Right lobe of liver (tissue), 6 donors: ENCODE data around the gene SLC10A7. TPM values are rescaled to one million over a fixed set of nuclear protein-coding genes. Genes with fewer than 3 reads are reported as not detected.

Experiments
- ATAC-seq, 4 donors: fragments of 200-7000 bp; cut with Tn5 transposase; one replicate each; pipeline ENCODE4 v1.9.1; 2020; ENCODE audit warnings: mild to moderate bottlenecking in 4 of 4, moderate library complexity in 4 of 4
- DNase-seq, 3 donors: peaks; one replicate each; pipeline ENCODE4 v3.0.0-alpha.2; 2020
- H3K27ac ChIP-seq, 3 donors: fragments of 200-600 bp; one replicate each; pipeline ENCODE4 v1.8.0; 2022
- H3K27me3 ChIP-seq, 2 donors: fragments of 200-600 bp; one replicate each; pipeline ENCODE4 v1.8.0; 2022
- H3K36me3 ChIP-seq, 4 donors: fragments of 200-600 bp; sonication (generic) in 1 of 4; one replicate each; pipeline versions ENCODE4 v1.5.1 to v1.8.0; 2017 to 2022; ENCODE audit warnings: control low read depth in 1 of 4
- H3K4me1 ChIP-seq, 4 donors: fragments of 200-600 bp; sonication (generic) in 1 of 4; one replicate each; pipeline versions ENCODE4 v1.5.1 to v1.8.0; 2017 to 2022; ENCODE audit warnings: control low read depth in 1 of 4
- H3K4me3 ChIP-seq, 3 donors: fragments of 200-600 bp; one replicate each; pipeline ENCODE4 v1.8.0; 2022
- H3K9me3 ChIP-seq, 4 donors: fragments of 200-600 bp; sonication (generic) in 1 of 4; one replicate each; pipeline versions ENCODE4 v1.5.1 to v1.8.0; 2017 to 2022; ENCODE audit warnings: control low read depth in 1 of 4
- CTCF ChIP-seq, 4 donors: fragments of 200-600 bp in 3 of 4; fragments of 450-650 bp in 1 of 4; IDR thresholded peaks; one replicate each; pipeline versions ENCODE4 v1.5.1 to v1.8.0; 2016 to 2022; ENCODE audit warnings: antibody characterized with exemption in 4 of 4, mild to moderate bottlenecking in 2 of 4
- POLR2A ChIP-seq: fragments of 450-650 bp; IDR thresholded peaks from one replicate; pipeline ENCODE4 v1.6.1; 2017; ENCODE audit warnings: antibody characterized with exemption, mild to moderate bottlenecking
- WGBS: methylation state at CpG from one replicate; pipeline ENCODE4 v1.1.6; 2018; ENCODE audit warnings: low coverage, low lambda C conversion rate; ENCODE audit not compliant: insufficient coverage; ENCODE audit errors: missing lambda C conversion rate; 5-methylcytosine and 5-hydroxymethylcytosine counted together
- intact Hi-C, 2 donors: fragments of 100-400 bp; cut with DNase I; formaldehyde crosslinking; loops; one replicate each; pipeline versions ENCODE4 v1.11.2 to v1.14.1; 2022
- total RNA-seq, 6 experiments: library from RNA; depleted of rRNA in 2 of 6; stranded (reverse); fragments of >200 nt in 2 of 6; fragmentation: NEBNext Ultra II Directional in 3 of 6; extraction: Animal tissue kit (Norgen Biotek cat#: 25700) in 3 of 6; gene quantifications; one replicate each; pipeline versions ENCODE4 v1.1.0 to v1.2.4, GENCODE V29; 2016 to 2023
- donor health status: DM: no; HTN: yes; CAD: no.
- donor health status: DM: no; HTN: no; CAD: no.
- donor health status: DM: no; HTN: no; CAD: no.
- donor health status: DM: no; HTN: yes; CAD: no.
- donor health status: DM: no; HTN: yes; CAD: no.

SLC10A7 gene
- total RNA-seq, 6 experiments from 2014 or later = 6.3 to 13.5 (median 9.5) TPM

DNA sequence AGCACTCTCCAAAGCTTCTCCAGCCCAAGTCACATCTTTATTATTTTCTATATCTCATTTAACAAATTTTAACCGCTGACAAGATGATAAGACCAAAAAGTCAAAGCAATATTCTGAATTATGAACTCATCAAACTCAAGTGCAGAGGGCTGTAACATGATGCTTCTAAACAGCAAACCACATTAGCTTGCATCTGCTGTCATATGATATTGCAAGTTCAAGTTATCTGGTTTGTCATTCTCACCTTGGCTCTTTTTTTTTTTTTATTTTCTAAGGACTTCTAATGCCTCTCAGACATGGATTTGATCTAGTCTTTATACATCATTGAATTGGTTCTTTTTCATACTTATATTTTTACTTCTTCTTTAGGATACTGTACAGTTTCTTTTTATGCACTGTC lies 93.4 kb downstream of the SLC10A7 start:
- no peak for DNase-seq
- TF ChIP-seq POLR2A (no peak), CTCF (IDR thresholded peaks at IDR 0.05) (no peak)
- 88% methylated on average over 1 of the region's 1 CpG for WGBS
- H3K4me3 ChIP-seq = no peak overlapping the region
- intact Hi-C loops = no loop called here
- no peaks in the 10 kb centered on the region for H3K4me1 ChIP-seq
- H3K27ac ChIP-seq = no peak overlapping the region
- H3K27me3 ChIP-seq = no peaks in the 10 kb centered on the region
- no peaks in the 10 kb centered on the region for H3K36me3 ChIP-seq
- no peaks in the 10 kb centered on the region for H3K9me3 ChIP-seq
- no peak for ATAC-seq

DNA sequence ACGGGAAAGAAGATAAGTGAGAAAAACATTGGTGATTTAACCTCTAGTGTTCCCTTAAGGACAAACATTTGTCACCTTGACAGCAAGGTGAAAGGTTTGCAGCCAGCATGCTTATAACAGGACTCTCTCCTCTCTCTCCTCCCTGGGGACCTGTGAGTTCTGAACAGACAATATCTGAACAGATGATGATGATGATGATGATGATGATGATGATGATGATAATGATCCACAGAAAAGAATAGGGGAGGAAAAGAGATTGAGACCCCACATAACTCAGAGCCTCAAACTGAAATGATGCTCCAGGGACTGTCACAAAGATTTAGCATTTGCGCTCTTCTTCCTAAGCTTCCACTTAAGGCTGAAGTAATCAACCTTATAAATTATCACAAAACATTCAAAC lies 103.9 kb downstream of the SLC10A7 start:
- intact Hi-C loops = no loop called here
- DNase-seq (no peak), ATAC-seq (no peak)
- no peaks in the 10 kb centered on the region for H3K36me3 ChIP-seq
- H3K9me3 ChIP-seq = no peaks in the 10 kb centered on the region
- H3K27me3 ChIP-seq = no peaks in the 10 kb centered on the region
- no peak overlapping the region for H3K27ac ChIP-seq
- TF ChIP-seq CTCF (IDR thresholded peaks at IDR 0.05) (no peak), POLR2A (no peak)
- no peak overlapping the region for H3K4me3 ChIP-seq
- WGBS = 68% methylated on average over 2 of the region's 2 CpGs
- peaks cover 0 to 7% (median 3%) of the 10 kb centered on the region in 4 donors for H3K4me1 ChIP-seq

- TF ChIP-seq POLR2A = no peak
- no peak for TF ChIP-seq CTCF (IDR thresholded peaks at IDR 0.05)
- no peaks in the 10 kb centered on the region for H3K36me3 ChIP-seq
- H3K9me3 ChIP-seq = no peaks in the 10 kb centered on the region
- intact Hi-C loops = no loop called here
- H3K4me3 ChIP-seq = no peak overlapping the region
- peak; percentile 17 to 75 (median 66) for ATAC-seq
- no peak overlapping the region for H3K27ac ChIP-seq
- peaks cover 0 to 7% (median 3%) of the 10 kb centered on the region in 4 donors for H3K4me1 ChIP-seq
- no peaks in the 10 kb centered on the region for H3K27me3 ChIP-seq
- WGBS = 36% methylated on average over 1 of the region's 1 CpG
- DNase-seq = no peak
These were observed 105.9 kb downstream of the SLC10A7 start for GRCh38 chr4:146415829-146416228.

DNA sequence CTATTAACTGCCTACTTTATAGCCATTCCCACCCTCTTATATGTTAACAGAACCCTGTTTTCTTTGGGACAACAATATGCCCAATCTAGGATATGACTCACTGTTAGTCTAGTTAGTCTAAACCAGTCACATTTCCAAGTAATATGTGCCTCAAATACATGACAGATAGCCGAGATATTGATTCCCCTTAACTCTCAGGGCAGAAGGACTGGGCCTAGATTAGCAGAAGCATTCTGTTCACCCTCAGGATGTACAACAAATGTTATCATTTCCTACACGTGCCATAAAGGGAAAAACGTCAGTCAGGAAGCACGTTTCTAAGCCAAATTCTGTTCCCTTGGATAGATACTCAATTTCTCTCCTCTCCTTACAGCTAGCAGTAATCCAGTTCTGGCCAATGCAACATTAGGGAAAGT lies 114.1 kb downstream of the SLC10A7 start:
- no peaks in the 10 kb centered on the region for H3K36me3 ChIP-seq
- intact Hi-C loops = no loop called here
- no peaks in the 10 kb centered on the region for H3K27me3 ChIP-seq
- no peak overlapping the region for H3K4me3 ChIP-seq
- TF ChIP-seq POLR2A (no peak), CTCF (IDR thresholded peaks at IDR 0.05) (no peak)
- no peak overlapping the region for H3K27ac ChIP-seq
- DNase-seq (no peak), ATAC-seq (peak; percentile 63 to 88 (median 77))
- no peaks in the 10 kb centered on the region for H3K9me3 ChIP-seq
- H3K4me1 ChIP-seq = no peaks in the 10 kb centered on the region
- 60% methylated on average over 4 of the region's 4 CpGs for WGBS

GRCh38 chr4:146407257-146407656 lies 114.5 kb downstream of the SLC10A7 start:
- H3K36me3 ChIP-seq = no peaks in the 10 kb centered on the region
- no peaks in the 10 kb centered on the region for H3K9me3 ChIP-seq
- no peak overlapping the region for H3K4me3 ChIP-seq
- ATAC-seq (no peak), DNase-seq (no peak)
- no peaks in the 10 kb centered on the region for H3K4me1 ChIP-seq
- TF ChIP-seq CTCF (IDR thresholded peaks at IDR 0.05) (no peak), POLR2A (no peak)
- 77% methylated on average over 3 of the region's 3 CpGs for WGBS
- H3K27me3 ChIP-seq = no peaks in the 10 kb centered on the region
- no peak overlapping the region for H3K27ac ChIP-seq
- intact Hi-C loops = no loop called here
